Lung (tissue), 12 donors: Measurements from ENCODE around the gene BEND3. TPM values are rescaled to one million over a fixed set of nuclear protein-coding genes. Genes with fewer than 3 reads are reported as not detected.

Experiments
- ATAC-seq: fragments of 200-7000 bp; cut with Tn5 transposase; one replicate; pipeline ENCODE4 v1.9.1; 2020; ENCODE audit warnings: moderate number of reproducible peaks; ENCODE audit not compliant: insufficient read depth, low FRiP score
- DNase-seq, 3 donors: peaks; one replicate each; pipeline ENCODE4 v3.0.0-alpha.2; 2013 to 2017
- H3K27ac ChIP-seq, 2 donors: one replicate each; pipeline ENCODE4 v1.5.1; 2013; ENCODE audit warnings: mild to moderate bottlenecking in 2 of 2, moderate library complexity in 2 of 2, control low read depth in 1 of 2, inconsistent platforms in 1 of 2, low read depth in 1 of 2, low read length in 1 of 2
- H3K27me3 ChIP-seq, 3 donors: one replicate each; pipeline ENCODE4 v1.5.1; 2013; ENCODE audit warnings: low read length in 2 of 3; ENCODE audit not compliant: control insufficient read depth in 3 of 3, insufficient read depth in 3 of 3
- H3K36me3 ChIP-seq, 4 donors: one replicate each; pipeline ENCODE4 v1.5.1; 2013; ENCODE audit warnings: low read length in 4 of 4, mild to moderate bottlenecking in 1 of 4, moderate library complexity in 1 of 4; ENCODE audit not compliant: control insufficient read depth in 4 of 4, insufficient read depth in 4 of 4
- H3K4me1 ChIP-seq, 5 donors: one replicate each; pipeline ENCODE4 v1.5.1; 2013; ENCODE audit warnings: low read length in 5 of 5, mild to moderate bottlenecking in 2 of 5, moderate library complexity in 1 of 5; ENCODE audit not compliant: control insufficient read depth in 5 of 5, insufficient read depth in 5 of 5
- H3K4me3 ChIP-seq: one replicate; pipeline ENCODE4 v1.5.1; 2013; ENCODE audit warnings: mild to moderate bottlenecking, control low read depth, moderate library complexity
- H3K9ac ChIP-seq, 2 donors: one replicate each; pipeline ENCODE4 v1.5.1; 2013; ENCODE audit warnings: low read length in 2 of 2, control low read depth in 1 of 2; ENCODE audit not compliant: insufficient read depth in 1 of 2
- H3K9me3 ChIP-seq, 4 donors: one replicate each; pipeline ENCODE4 v1.5.1; 2013; ENCODE audit warnings: low read length in 3 of 4, mild to moderate bottlenecking in 1 of 4, moderate library complexity in 1 of 4; ENCODE audit not compliant: control insufficient read depth in 4 of 4, insufficient read depth in 3 of 4
- WGBS, 2 donors: extraction: QIAGEN DNeasy Blood & Tissue Kit; methylation state at CpG; one replicate each; pipeline ENCODE4 v1.1.7; 2013; 5-methylcytosine and 5-hydroxymethylcytosine counted together
- polyA plus RNA-seq, 2 donors: library from polyadenylated mRNA; stranded (reverse); fragments of 200-250 nt; gene quantifications; one replicate each; pipeline ENCODE4 v1.2.1, GENCODE V29; 2013
- total RNA-seq, 2 donors: library from RNA; depleted of rRNA in 1 of 2; stranded (reverse); fragments of >200 nt in 1 of 2; gene quantifications; one replicate each; pipeline ENCODE4 v1.2.1, GENCODE V29; 2014 to 2021
- TF ChIP-seq, protein P1 (sequence below): IDR thresholded peaks from 2 replicates; pipeline ENCODE4 v1.5.1; 2012; ENCODE audit warnings: mild to moderate bottlenecking; ENCODE audit errors: control extremely low read depth, extremely low read depth
- donor health status: control.
- donor health status: control.
- donor health status: Bipolar disorder and iron deficiency.
- donor health status: healthy.
- donor health status: DM: yes; HTN: yes; CAD: no.

BEND3 gene
- total and polyA plus RNA-seq, 4 donors, result 1.2 to 4.4 (median 2.5) TPM

- TF ChIP-seq, protein P1, sequence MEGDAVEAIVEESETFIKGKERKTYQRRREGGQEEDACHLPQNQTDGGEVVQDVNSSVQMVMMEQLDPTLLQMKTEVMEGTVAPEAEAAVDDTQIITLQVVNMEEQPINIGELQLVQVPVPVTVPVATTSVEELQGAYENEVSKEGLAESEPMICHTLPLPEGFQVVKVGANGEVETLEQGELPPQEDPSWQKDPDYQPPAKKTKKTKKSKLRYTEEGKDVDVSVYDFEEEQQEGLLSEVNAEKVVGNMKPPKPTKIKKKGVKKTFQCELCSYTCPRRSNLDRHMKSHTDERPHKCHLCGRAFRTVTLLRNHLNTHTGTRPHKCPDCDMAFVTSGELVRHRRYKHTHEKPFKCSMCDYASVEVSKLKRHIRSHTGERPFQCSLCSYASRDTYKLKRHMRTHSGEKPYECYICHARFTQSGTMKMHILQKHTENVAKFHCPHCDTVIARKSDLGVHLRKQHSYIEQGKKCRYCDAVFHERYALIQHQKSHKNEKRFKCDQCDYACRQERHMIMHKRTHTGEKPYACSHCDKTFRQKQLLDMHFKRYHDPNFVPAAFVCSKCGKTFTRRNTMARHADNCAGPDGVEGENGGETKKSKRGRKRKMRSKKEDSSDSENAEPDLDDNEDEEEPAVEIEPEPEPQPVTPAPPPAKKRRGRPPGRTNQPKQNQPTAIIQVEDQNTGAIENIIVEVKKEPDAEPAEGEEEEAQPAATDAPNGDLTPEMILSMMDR, result no peak
- WGBS, 2 donors, result 28 to 36% methylated on average over 14 of the region's 14 CpGs
- Histone ChIP-seq H3K9me3 (no peaks in the 10 kb centered on the region), H3K9ac (no peak overlapping the region), H3K4me3 (no peak overlapping the region), H3K4me1 (peaks cover 0 to 11% (median 5%) of the 10 kb centered on the region in 5 donors), H3K36me3 (no peaks in the 10 kb centered on the region), H3K27ac (no peak overlapping the region), H3K27me3 (peaks cover 0 to 19% (median 0%) of the 10 kb centered on the region in 3 donors)
- DNase-seq (no peak), ATAC-seq (no peak)
Measured at GRCh38 chr6:107061125-107062020, 53.9 kb downstream of the BEND3 start.

DNA sequence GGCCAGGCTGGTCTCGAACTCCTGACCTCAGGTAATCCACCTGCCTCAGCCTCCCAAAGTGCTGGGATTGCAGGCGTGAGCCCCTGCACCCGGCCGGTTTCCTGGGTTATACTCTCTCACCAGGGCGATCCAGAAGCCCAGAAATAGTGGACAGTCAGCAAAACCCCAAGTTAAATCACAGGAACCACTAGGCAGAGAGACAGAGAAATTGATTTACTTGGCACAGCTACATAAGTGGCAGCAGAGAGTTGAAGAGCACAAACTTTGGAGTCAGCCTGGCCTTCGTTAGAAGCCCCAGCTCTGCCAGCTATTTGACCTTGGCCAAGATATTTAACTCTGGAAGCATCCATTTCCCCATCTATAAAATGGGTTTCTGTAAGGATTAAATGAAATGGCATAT, 54.6 kb downstream of the BEND3 start:
- H3K9me3 ChIP-seq, result no peaks in the 10 kb centered on the region
- 86 to 90% methylated on average over 6 of the region's 6 CpGs for WGBS, 2 donors
- DNase-seq (no peak), ATAC-seq (no peak)
- H3K36me3 ChIP-seq, result no peaks in the 10 kb centered on the region
- no peak overlapping the region for H3K4me3 ChIP-seq
- TF ChIP-seq, protein P1, result no peak
- H3K4me1 ChIP-seq, result peaks cover 0 to 11% (median 5%) of the 10 kb centered on the region in 5 donors
- H3K27me3 ChIP-seq, result peaks cover 0 to 19% (median 0%) of the 10 kb centered on the region in 3 donors
- H3K27ac ChIP-seq, result no peak overlapping the region
- no peak overlapping the region for H3K9ac ChIP-seq

DNA sequence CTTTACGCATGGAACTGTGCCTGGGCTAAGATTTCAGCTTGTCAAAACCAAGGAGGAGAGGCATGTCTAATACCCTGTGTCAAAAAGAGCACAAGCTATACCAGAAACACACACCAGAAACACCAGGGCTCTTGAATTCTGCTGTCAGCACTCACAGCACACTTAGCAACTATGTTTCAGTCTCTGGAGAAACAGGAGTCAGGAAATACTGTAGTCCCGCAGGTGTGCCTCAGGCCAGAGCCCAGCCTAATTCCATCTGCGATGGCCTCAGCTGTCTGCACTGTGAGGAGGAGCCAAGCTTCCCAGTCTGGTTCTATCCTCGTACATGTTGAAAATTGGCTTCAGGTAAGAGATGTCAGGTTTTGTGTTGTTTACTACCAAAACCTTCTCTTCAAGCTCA, 55.7 kb downstream of the BEND3 start:
- Histone ChIP-seq H3K4me1 (peaks cover 0 to 7% (median 1%) of the 10 kb centered on the region in 5 donors), H3K27me3 (peaks cover 0 to 19% (median 0%) of the 10 kb centered on the region in 3 donors), H3K27ac (no peak overlapping the region), H3K9me3 (no peaks in the 10 kb centered on the region), H3K4me3 (no peak overlapping the region), H3K9ac (no peak overlapping the region), H3K36me3 (no peaks in the 10 kb centered on the region)
- TF ChIP-seq, protein P1, result no peak
- ATAC-seq (no peak), DNase-seq (no peak)
- WGBS, 2 donors, result 93 to 97% methylated on average over 4 of the region's 4 CpGs
